Cardiac fibroblast (primary cell): ENCODE measurements around the gene PTPN13.
"Not testable (repeated sequence)": the region's sequence is repeated elsewhere in the genome, so short reads cannot be mapped to it uniquely, and the experiment has no call there.

Experiments
- DNase-seq, 2 donors: peaks; one replicate each; pipeline versions ENCODE4 v3.0.0 to v3.0.0-alpha.2; 2010; ENCODE audit warnings: low read depth in 2 of 2
- H3K4me3 ChIP-seq, 2 donors: replicated peaks in 1 of 2; 1 replicate in 1 of 2; 2 replicates in 1 of 2; pipeline ENCODE4 v1.5.1; 2011; ENCODE audit warnings: low read depth in 2 of 2, low read length in 2 of 2, mild to moderate bottlenecking in 2 of 2, moderate library complexity in 1 of 2
- TF ChIP-seq, protein P1 (sequence below): IDR thresholded peaks from one replicate; pipeline ENCODE4 v1.5.1; 2011; ENCODE audit warnings: low read depth, mild to moderate bottlenecking, low read length, inconsistent platforms

The PTPN13 gene

DNA sequence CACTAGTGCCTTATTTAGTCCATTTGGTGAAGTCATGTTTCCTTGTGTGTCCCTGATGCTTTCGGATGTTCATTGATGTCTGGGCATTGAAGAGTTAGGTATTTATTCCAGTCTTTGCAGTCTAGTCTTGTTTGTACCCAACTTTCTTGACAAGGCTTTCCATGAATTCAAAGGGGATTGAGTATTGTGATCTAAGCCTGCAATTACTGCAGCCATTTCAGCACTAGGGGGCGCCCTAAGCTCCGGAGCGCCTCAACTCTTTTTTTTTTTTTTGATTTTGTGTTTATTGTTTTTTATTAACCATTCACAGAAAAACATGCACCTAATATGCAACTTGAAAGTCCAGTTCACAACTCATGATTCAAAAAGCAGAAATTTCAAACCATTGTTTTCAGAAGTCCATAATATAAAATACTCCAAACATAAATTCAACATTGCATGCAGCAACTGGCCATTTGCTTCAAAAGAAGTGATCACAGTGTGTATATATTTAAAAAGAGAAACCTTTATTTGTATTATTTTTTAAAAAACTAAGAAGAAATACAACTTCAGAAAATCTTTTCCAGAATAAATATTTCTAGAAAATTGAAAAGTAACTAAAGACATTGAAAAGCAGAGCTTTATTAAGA, 59.2 kb downstream of the PTPN13 start:
- TF ChIP-seq, protein P1, sequence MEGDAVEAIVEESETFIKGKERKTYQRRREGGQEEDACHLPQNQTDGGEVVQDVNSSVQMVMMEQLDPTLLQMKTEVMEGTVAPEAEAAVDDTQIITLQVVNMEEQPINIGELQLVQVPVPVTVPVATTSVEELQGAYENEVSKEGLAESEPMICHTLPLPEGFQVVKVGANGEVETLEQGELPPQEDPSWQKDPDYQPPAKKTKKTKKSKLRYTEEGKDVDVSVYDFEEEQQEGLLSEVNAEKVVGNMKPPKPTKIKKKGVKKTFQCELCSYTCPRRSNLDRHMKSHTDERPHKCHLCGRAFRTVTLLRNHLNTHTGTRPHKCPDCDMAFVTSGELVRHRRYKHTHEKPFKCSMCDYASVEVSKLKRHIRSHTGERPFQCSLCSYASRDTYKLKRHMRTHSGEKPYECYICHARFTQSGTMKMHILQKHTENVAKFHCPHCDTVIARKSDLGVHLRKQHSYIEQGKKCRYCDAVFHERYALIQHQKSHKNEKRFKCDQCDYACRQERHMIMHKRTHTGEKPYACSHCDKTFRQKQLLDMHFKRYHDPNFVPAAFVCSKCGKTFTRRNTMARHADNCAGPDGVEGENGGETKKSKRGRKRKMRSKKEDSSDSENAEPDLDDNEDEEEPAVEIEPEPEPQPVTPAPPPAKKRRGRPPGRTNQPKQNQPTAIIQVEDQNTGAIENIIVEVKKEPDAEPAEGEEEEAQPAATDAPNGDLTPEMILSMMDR: peak; percentile 54
- peak in 1 of 2 donors; percentile 43 for DNase-seq
- H3K4me3 ChIP-seq: no peak overlapping the region

GRCh38 chr4:86656781-86657180, 62.7 kb downstream of the PTPN13 start:
- not testable (repeated sequence) for H3K4me3 ChIP-seq, DNase-seq

GRCh38 chr4:86657382-86657781, 63.3 kb downstream of the PTPN13 start:
- no peak overlapping the region for H3K4me3 ChIP-seq
- no peak for DNase-seq
- TF ChIP-seq, protein P1: no peak

DNA sequence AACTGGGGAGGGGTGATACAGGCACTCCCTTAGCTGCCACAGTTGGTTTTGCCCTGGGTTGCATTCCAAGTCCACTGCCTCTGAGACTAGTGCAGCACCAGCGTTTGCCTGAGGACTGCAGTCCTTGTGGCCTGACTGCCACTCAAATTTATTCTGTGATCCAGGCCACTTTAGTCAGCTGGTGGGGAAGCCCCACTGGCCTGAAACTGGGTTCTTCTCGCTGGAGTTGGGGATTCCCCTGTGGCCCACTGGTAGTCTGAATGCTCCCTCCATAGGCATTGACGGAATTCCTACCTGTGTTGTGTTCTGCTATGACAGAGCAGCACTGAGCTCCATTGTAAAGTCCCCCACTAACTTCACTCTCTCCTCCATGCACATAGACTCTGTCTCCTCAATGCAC, 63.8 kb downstream of the PTPN13 start:
- no peak for DNase-seq
- TF ChIP-seq, protein P1: no peak
- H3K4me3 ChIP-seq: no peak overlapping the region

DNA sequence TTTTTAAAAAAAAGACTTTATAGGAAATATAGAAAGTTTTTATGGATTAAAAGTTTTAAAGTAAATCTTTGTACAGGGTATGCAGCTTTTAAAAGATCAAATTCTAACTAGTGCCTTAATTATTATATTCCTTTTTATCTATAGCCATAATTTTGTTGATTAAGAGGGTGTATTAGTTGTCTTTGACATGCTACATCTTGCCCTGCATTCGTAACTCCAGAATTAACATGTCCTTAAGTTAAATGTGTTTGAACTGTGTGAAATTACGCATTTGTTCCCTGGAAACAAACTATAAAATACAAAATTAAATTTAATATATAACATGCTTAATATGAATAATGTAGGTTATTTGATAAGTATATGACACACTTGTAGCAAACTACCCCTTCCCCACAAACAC, 66.3 kb downstream of the PTPN13 start:
- H3K4me3 ChIP-seq: no peak overlapping the region
- DNase-seq: no peak
- TF ChIP-seq, protein P1: no peak

DNA sequence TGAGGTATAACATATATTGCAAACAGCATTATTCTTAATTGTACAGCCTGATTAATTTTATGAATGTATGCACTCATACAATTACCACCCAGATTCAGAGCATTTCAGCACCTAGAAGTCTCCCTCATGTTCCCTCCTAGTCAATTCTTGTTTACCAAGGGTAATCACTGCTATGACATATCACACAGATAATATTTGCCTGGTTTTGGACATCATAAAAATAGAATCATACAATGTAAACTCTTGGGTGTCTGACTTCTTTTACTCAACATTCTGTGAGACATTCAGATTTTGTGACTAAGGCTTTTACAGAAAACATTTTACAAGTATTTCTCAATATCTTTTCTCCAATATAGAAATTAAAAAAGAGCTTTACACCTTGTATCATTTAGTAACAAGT, 66.9 kb downstream of the PTPN13 start:
- peak in 1 of 2 donors; percentile 22 for DNase-seq
- TF ChIP-seq, protein P1: no peak

GRCh38 chr4:86661418-86661817, 67.3 kb downstream of the PTPN13 start:
- no peak overlapping the region for H3K4me3 ChIP-seq
- no peak for DNase-seq
- TF ChIP-seq, protein P1: no peak

More for the DNA sequence above, 66.9 kb downstream of the PTPN13 start:
- H3K4me3 ChIP-seq: no peak overlapping the region
